Large intestine (tissue), 3 donors: ENCODE measurements around the gene COL5A2. TPM values are rescaled to one million over a fixed set of nuclear protein-coding genes. Genes with fewer than 3 reads are reported as not detected.
A peak's percentile ranks its signal among the peaks of the same experiment; 100 is the strongest.

Source experiments
- DNase-seq, 2 donors: peaks; one replicate each; pipeline versions ENCODE4 v3.0.0 to v3.0.0-alpha.2; 2013
- H3K27ac ChIP-seq: one replicate; pipeline ENCODE4 v1.5.1; 2013; ENCODE audit warnings: low read length
- H3K27me3 ChIP-seq: 2 replicates; pipeline ENCODE4 v1.6.1; 2013; ENCODE audit warnings: low read length; ENCODE audit not compliant: control insufficient read depth, insufficient read depth
- H3K36me3 ChIP-seq: 2 replicates; pipeline ENCODE4 v1.6.1; 2013; ENCODE audit warnings: low read length; ENCODE audit not compliant: control insufficient read depth, insufficient read depth
- H3K4me1 ChIP-seq: one replicate; pipeline ENCODE4 v1.6.1; 2013; ENCODE audit warnings: low read length; ENCODE audit not compliant: control insufficient read depth, insufficient read depth
- H3K4me3 ChIP-seq: one replicate; pipeline ENCODE4 v1.5.1; 2013; ENCODE audit warnings: low read length
- H3K9me3 ChIP-seq: one replicate; pipeline ENCODE4 v1.6.1; 2013; ENCODE audit warnings: mild to moderate bottlenecking, low read depth, low read length, moderate library complexity; ENCODE audit not compliant: control insufficient read depth
- WGBS: methylation state at CpG from one replicate; pipeline ENCODE4 v1.1.5; 2013; ENCODE audit warnings: low lambda C conversion rate; ENCODE audit not compliant: insufficient coverage; 5-methylcytosine and 5-hydroxymethylcytosine counted together
- polyA plus RNA-seq: library from polyadenylated mRNA; unstranded; fragments of 120-200 nt; gene quantifications from one replicate; pipeline ENCODE4 v1.2.1, GENCODE V29; 2013

Gene COL5A2
- polyA plus RNA-seq, 1 donor, result 80.4 TPM

DNA sequence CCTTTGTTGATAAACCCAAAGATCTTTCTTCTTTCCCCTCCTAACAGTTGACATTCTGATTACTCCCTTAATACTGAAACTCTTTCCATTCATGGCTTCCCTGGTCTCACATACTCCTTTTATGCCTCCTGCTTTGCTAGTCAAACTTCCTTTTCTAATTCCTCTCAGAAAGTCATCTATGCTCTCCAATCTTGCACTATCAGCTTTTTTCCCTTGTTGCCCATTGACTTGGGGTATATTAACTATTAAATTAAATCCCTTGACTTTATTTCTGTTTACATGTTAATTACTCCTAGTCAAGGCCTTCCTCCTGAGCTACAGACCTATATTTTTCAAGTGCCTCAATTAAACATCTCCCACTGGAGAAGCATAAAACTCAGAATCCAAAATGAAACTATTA lies 3.6 kb upstream of the COL5A2 start:
- Histone ChIP-seq H3K36me3 (no peaks in the 10 kb centered on the region), H3K4me1 (peaks cover 19% of the 10 kb centered on the region), H3K27ac (no peak overlapping the region), H3K4me3 (no peak overlapping the region), H3K9me3 (no peaks in the 10 kb centered on the region), H3K27me3 (no peaks in the 10 kb centered on the region)
- no peak for DNase-seq

DNA sequence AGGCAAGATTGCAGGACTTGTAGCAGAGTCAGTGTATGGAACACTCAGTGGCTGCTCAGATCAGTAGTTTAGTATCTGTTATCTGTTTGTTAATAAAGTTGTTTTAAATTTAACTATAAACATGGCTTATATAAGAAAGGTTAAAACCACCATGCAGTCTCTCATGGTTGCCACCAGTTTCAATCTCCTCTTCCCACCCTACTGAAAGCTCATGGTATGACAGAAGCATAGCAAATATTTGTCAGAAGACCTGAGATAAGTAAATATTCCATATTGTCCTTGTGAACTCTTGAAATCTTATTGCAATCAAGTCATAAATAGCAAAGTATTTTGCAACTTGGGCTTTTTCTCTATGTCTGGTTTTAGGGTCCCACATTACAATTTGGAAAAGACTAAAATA lies 2.1 kb upstream of the COL5A2 start:
- no peaks in the 10 kb centered on the region for H3K27me3 ChIP-seq
- H3K27ac ChIP-seq, result peak overlapping the region; percentile 75
- H3K9me3 ChIP-seq, result no peaks in the 10 kb centered on the region
- peak; percentile 40 to 45 for DNase-seq
- peaks cover 19% of the 10 kb centered on the region for H3K4me1 ChIP-seq
- no peak overlapping the region for H3K4me3 ChIP-seq
- H3K36me3 ChIP-seq, result no peaks in the 10 kb centered on the region

DNA sequence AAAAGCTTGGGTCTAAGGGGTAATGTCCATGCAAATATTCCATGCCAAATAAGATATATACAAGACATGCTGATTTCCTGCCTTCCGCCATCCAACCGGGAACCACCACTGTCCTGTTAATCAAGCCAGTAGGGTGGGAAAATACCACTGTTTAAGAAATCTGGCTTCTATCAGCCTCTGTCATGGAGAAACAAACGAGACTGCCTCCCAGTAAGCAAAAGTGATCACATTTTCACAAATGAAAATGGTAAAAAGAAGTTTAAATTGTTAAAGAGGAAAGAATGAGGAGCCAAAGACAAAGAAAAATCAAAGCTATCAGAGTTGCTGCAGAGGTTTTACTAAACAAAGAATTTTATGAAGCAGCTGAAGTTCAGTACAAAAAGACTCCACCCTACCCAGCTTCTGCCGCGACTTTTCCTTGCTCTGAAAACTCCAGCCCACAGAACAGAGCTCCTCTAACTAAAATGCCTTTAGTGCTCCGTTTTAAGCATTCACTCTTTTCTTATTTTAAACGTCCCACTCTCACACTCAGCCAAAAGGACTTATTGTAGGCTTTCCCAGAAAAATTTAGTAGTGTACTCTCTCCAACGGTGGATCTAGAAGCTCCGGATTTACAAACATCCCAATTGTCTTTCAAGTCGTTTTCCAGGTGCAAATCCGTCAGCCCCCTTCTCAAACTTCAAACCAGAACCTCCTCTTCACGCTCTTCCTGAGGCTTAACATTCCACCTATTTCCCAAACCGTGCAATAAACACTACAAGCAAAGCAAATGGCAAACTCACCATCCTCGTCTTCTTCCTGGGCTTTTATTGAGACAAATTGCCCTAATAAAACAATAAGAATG lies 613 bp downstream of the COL5A2 start:
- Histone ChIP-seq H3K4me1 (peaks cover 19% of the 10 kb centered on the region), H3K9me3 (no peaks in the 10 kb centered on the region), H3K27ac (peak overlapping the region; percentile 91), H3K4me3 (peak overlapping the region; percentile 69), H3K27me3 (no peaks in the 10 kb centered on the region), H3K36me3 (no peaks in the 10 kb centered on the region)
- 0% methylated on average over 1 of the region's 14 CpGs for WGBS
- DNase-seq, result peak; percentile 27 to 57

DNA sequence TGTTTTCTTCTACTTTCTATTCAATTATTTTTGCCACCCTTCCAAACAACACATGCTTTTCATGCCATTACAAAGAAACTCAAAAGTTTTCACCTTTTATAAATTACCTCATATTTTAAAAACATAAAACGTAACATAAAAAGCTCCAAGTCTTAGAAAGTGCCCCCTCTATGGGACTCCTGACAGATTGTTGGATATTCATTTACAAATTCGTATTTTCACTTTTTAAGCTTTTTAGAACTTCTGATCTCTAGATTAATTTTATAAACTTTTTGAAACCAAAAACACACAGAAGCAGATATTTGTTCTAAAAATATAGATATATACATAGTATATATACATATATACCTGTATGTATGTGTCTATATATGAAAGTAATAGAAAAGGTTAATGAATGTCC lies 1.5 kb downstream of the COL5A2 start:
- Histone ChIP-seq H3K4me3 (peak overlapping the region; percentile 69), H3K4me1 (peaks cover 19% of the 10 kb centered on the region), H3K9me3 (no peaks in the 10 kb centered on the region), H3K27ac (peak overlapping the region; percentile 91), H3K27me3 (no peaks in the 10 kb centered on the region), H3K36me3 (no peaks in the 10 kb centered on the region)
- 21% methylated on average over 2 of the region's 2 CpGs for WGBS
- DNase-seq, result no peak

DNA sequence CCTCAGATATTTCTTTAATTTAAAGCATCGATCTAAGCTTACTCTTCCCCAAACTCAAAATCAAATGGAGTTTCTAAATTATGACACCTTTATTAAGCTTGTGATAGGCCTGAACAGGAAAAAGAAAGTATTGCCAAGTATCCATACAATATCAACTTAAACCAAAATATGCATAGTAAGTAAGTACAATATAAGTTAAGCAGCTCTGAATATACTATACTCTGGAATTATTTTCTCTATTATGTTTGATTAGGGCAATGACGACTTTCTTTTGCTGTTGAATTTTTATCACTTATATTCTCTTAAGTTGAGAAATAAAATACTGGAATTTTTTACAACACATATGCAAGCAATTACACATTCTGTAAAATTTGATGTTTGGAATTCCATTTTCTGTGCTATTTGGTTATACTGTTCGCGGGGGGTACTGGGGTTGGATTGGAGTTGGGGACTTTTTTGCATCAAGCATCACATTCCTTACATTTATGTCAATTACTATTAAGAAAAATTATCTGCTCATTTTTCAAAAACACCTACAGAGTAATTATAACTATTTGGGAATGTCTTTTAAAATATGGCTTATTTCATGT lies 2.2 kb downstream of the COL5A2 start:
- peak overlapping the region; percentile 91 for H3K27ac ChIP-seq
- H3K9me3 ChIP-seq, result no peaks in the 10 kb centered on the region
- no peaks in the 10 kb centered on the region for H3K36me3 ChIP-seq
- DNase-seq, result no peak
- peak overlapping the region; percentile 69 for H3K4me3 ChIP-seq
- H3K27me3 ChIP-seq, result no peaks in the 10 kb centered on the region
- WGBS, result 80% methylated on average over 1 of the region's 4 CpGs
- peaks cover 19% of the 10 kb centered on the region for H3K4me1 ChIP-seq

DNA sequence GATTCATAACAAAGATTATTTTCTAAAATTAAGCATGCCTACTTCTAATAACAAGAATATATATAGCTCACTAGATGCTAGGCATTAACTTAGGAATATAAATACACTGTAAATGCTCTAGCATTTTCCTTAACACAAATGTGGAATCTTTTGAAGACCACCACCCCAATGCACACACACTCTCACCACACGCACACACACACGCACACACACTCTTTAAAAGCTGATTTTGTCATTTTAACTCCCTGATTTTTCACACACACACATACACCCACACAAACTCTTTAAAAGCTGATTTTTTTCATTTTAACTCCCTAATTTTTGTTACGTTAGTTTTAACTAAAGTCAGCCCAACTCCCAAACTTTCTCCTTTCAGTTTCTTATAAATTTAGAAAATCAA lies 3.0 kb downstream of the COL5A2 start:
- Histone ChIP-seq H3K36me3 (no peaks in the 10 kb centered on the region), H3K9me3 (no peaks in the 10 kb centered on the region), H3K4me3 (peak overlapping the region; percentile 69), H3K27ac (no peak overlapping the region), H3K4me1 (peaks cover 17% of the 10 kb centered on the region), H3K27me3 (no peaks in the 10 kb centered on the region)
- DNase-seq, result no peak
- 88% methylated on average over 3 of the region's 3 CpGs for WGBS

DNA sequence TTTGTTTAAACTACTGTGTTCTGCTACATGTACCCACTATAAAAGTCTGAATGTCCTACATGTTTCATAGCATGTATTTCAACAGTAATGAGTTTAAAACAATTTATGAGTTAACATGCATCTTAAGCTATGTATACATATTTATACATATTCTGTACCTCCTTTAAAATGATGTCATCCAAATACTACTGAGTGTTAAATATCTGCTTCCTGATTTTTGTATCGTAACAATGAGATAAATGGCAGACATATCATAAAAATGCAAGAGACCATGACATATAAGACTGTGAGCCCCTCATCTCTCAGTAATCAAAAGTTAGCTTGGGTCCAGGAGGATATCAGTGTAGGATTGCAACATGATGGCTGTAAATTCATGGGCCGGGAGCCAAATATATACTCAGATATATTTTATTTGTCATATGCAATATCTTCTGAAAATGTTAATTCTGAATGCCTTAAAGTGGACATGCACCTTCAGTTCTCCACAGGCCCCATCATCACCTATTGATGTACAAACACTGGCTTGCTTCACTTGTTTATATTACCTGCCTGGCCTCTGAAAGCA lies 3.6 kb downstream of the COL5A2 start:
- H3K27me3 ChIP-seq, result no peaks in the 10 kb centered on the region
- H3K4me3 ChIP-seq, result no peak overlapping the region
- H3K9me3 ChIP-seq, result no peaks in the 10 kb centered on the region
- H3K4me1 ChIP-seq, result peaks cover 11% of the 10 kb centered on the region
- H3K27ac ChIP-seq, result no peak overlapping the region
- DNase-seq, result peak in 1 of 2 donors; percentile 52
- WGBS, result no CpG with 5 or more reads among the region's 2 CpGs
- no peaks in the 10 kb centered on the region for H3K36me3 ChIP-seq

DNA sequence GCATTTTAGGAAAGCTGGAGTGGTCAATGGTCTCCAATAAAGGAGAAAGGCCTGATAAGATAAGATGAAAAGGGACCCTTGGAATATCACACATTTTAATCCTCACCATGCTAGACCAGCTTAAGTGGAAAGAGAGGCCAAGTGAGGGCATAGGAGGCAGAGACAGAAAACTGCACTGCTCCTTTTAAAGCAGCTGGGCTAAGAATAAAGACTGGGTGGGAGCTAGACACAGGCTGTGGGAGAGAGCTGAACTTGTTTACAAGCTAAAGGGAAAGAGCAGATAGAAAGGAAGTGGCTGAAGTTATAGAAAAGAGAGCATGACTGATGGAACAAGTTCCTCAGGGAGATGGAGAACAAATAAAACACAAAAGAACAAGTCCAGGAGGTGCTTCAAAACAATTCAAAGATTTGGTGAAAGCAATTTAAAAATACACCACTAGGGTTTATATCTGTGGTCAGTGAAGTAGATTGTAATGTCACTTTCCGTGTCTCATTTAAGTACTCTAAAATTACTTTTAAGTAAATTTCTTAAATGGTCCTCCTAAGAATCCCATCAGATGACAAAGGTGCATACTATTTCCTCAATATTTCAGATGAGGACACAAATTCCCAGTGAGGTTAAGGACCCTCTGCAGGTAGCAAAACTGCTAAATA lies 7.5 kb downstream of the COL5A2 start:
- Histone ChIP-seq H3K9me3 (no peaks in the 10 kb centered on the region), H3K36me3 (no peaks in the 10 kb centered on the region), H3K4me1 (no peaks in the 10 kb centered on the region), H3K4me3 (no peak overlapping the region), H3K27me3 (no peaks in the 10 kb centered on the region), H3K27ac (no peak overlapping the region)
- no CpG with 5 or more reads among the region's 1 CpG for WGBS
- no peak for DNase-seq

DNA sequence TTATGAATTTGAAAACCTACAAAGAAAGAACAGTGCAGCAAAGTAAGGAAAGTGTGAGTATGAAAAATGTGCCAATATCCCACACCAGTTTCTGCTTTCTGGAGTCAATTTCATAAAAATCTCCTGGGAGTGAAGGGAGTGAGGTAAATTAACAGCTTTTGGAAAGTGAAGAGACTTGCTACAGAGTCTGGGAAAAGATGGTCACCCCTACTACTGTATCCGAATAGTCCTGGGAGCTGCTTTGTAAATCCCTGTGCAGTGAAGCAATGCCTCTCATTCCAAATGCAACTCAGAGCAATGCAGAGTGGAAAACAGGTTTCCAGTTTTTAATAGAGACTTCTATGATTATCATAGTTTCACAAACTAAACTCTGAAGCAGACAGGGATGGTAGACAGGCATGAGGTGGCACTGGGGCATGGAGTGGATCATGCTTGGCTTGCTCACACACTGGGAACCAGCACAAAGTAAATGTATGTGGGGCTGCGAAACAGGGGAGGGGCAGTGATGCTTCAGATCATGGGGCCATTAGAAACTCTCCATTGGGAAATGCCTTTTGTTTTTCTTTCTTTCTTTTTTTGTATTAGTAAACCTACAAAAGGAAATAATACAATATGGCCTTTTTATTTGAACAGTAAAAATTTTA lies 10.6 kb downstream of the COL5A2 start:
- no CpG with 5 or more reads among the region's 2 CpGs for whole genome bisulfite sequencing
- H3K27ac ChIP-seq, result no peak overlapping the region
- no peaks in the 10 kb centered on the region for H3K4me1 ChIP-seq
- H3K4me3 ChIP-seq, result no peak overlapping the region
- no peak for DNase-seq
- H3K36me3 ChIP-seq, result no peaks in the 10 kb centered on the region
- H3K27me3 ChIP-seq, result no peaks in the 10 kb centered on the region
- no peaks in the 10 kb centered on the region for H3K9me3 ChIP-seq

DNA sequence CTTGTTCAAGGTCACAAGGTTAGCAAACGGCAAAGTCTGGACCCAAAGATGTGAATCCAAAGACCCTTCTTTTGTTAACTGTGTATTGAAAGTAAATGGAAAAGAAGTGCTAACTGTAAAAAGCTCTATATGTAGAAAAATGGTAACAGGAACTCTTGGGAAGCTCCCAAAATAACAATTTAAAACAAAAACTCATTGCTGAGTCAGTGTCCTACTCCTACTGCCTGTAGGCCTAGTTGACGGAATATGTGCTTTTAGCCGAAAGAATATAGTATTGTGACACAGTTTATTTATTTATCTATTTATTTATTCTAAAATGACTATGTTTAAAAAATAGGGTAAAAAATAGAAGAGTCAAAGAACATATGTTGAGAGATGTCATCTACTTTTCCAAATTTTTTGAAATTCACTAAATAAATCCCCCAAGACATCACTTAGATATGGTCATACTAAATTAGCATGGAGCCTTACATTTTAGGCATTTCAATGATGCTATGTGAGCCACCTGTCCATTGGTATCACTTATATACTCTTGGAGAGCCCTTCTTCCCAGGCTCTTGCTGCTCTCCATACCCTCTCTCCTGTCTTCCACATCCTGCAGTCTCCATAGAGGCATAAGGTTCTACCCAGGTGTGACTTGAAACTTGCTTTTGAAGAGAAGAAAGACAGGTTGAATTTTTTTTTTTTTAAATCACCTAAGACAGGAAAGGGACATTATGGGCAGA lies 13.7 kb downstream of the COL5A2 start:
- Histone ChIP-seq H3K4me1 (no peaks in the 10 kb centered on the region), H3K9me3 (no peaks in the 10 kb centered on the region), H3K4me3 (no peak overlapping the region), H3K36me3 (no peaks in the 10 kb centered on the region), H3K27me3 (no peaks in the 10 kb centered on the region), H3K27ac (no peak overlapping the region)
- DNase-seq, result no peak
- 100% methylated on average over 1 of the region's 3 CpGs for WGBS
